GM10847 (cell line): ENCODE results near the gene GSDME.

ENCODE experiments used
- POLR2A ChIP-seq: IDR thresholded peaks from 2 replicates; pipeline ENCODE4 v1.6.1; 2011; ENCODE audit not compliant: insufficient read length; ENCODE audit errors: extremely low read depth

The GSDME gene

GRCh38 chr7:24722386-24723177, 34.7 kb downstream of the GSDME start:
- no peak for TF ChIP-seq POLR2A

- no peak for TF ChIP-seq POLR2A
Measured at GRCh38 chr7:24721481-24722001, 35.7 kb downstream of the GSDME start.

GRCh38 chr7:24720283-24720682, 37.0 kb downstream of the GSDME start:
- no peak for TF ChIP-seq POLR2A

- no peak for TF ChIP-seq POLR2A
Measured at GRCh38 chr7:24718977-24719491, 38.2 kb downstream of the GSDME start.

GRCh38 chr7:24718431-24718831, 38.8 kb downstream of the GSDME start:
- TF ChIP-seq POLR2A, result no peak

GRCh38 chr7:24717694-24718320, 39.5 kb downstream of the GSDME start:
- TF ChIP-seq POLR2A, result no peak

GRCh38 chr7:24717247-24717622, 40.0 kb downstream of the GSDME start:
- TF ChIP-seq POLR2A, result no peak

GRCh38 chr7:24716480-24717246, 40.6 kb downstream of the GSDME start:
- TF ChIP-seq POLR2A, result no peak

GRCh38 chr7:24715661-24716479, 41.4 kb downstream of the GSDME start:
- TF ChIP-seq POLR2A, result no peak

GRCh38 chr7:24715171-24715570, 42.1 kb downstream of the GSDME start:
- TF ChIP-seq POLR2A, result no peak

- no peak for TF ChIP-seq POLR2A
Measured at GRCh38 chr7:24714676-24715010, 42.6 kb downstream of the GSDME start.

GRCh38 chr7:24713850-24714675, 43.2 kb downstream of the GSDME start:
- no peak for TF ChIP-seq POLR2A

GRCh38 chr7:24713039-24713793, 44.0 kb downstream of the GSDME start:
- TF ChIP-seq POLR2A, result no peak
